Erythroblast (primary cell): ENCODE data around the gene RUNDC1.

Source experiments
- GATA1 ChIP-seq: IDR thresholded peaks from 2 replicates; pipeline ENCODE4 v1.6.1; 2011; ENCODE audit warnings: low read depth, mild to moderate bottlenecking, control low read depth, low read length, moderate library complexity
- POLR2A ChIP-seq: IDR thresholded peaks from 2 replicates; pipeline ENCODE4 v1.6.1; 2011; ENCODE audit warnings: mild to moderate bottlenecking, low read length

GRCh38 chr17:43011728-43012472 is 31.5 kb downstream of the RUNDC1 start:
- TF ChIP-seq POLR2A (no peak), GATA1 (no peak)
